HK-2 (cell line): ENCODE results near the gene CDO1.
A peak's percentile ranks its signal among the peaks of the same experiment; 100 is the strongest.

Experiments
- DNase-seq: peaks from one replicate; pipeline ENCODE4 v3.0.0-alpha.2; 2018; ENCODE audit not compliant: unreplicated experiment

The CDO1 gene

GRCh38 chr5:115816226-115817081, at the start of gene CDO1:
TSS of gene CDO1 (minus strand) at chr5:115816659. CDS start at chr5:115816397, 262 bp downstream.
- DNase-seq: no peak

GRCh38 chr5:115859378-115859777, 42.9 kb upstream of the CDO1 start:
- DNase-seq: no peak

GRCh38 chr5:115858396-115858795, 41.9 kb upstream of the CDO1 start:
- no peak for DNase-seq

- DNase-seq: no peak
These were observed 41.3 kb upstream of the CDO1 start for GRCh38 chr5:115857626-115858349.

GRCh38 chr5:115857057-115857479, 40.6 kb upstream of the CDO1 start:
- no peak for DNase-seq

- DNase-seq: no peak
These were observed 39.5 kb upstream of the CDO1 start for GRCh38 chr5:115855959-115856358.

- DNase-seq: no peak
These were observed 37.7 kb upstream of the CDO1 start for GRCh38 chr5:115854139-115854538.

GRCh38 chr5:115850744-115851416, 34.4 kb upstream of the CDO1 start:
- DNase-seq: no peak

GRCh38 chr5:115849258-115849798, 32.9 kb upstream of the CDO1 start:
- DNase-seq: no peak

- no peak for DNase-seq
These were observed 30.8 kb upstream of the CDO1 start for GRCh38 chr5:115847290-115847689.

- no peak for DNase-seq
These were observed 27.9 kb upstream of the CDO1 start for GRCh38 chr5:115844321-115844817.

GRCh38 chr5:115843444-115844130, 27.1 kb upstream of the CDO1 start:
- DNase-seq: no peak

- DNase-seq: no peak
These were observed 26.5 kb upstream of the CDO1 start for GRCh38 chr5:115842952-115843351.

- DNase-seq: peak; percentile 70
These were observed 25.9 kb upstream of the CDO1 start for GRCh38 chr5:115842089-115842935.

GRCh38 chr5:115841382-115842088, 25.1 kb upstream of the CDO1 start, which contains the start of the genes AP3S1 and ATG12:
TSS of gene AP3S1 (plus strand) at chr5:115841935. CDS start at chr5:115842038, 103 bp downstream.
TSS of gene ATG12 (minus strand) at chr5:115841565. CDS start at chr5:115841552, 13 bp downstream.
- DNase-seq: peak; percentile 82

GRCh38 chr5:115840873-115841272, 24.4 kb upstream of the CDO1 start:
- DNase-seq: no peak

GRCh38 chr5:115838885-115839518, 22.5 kb upstream of the CDO1 start:
- DNase-seq: no peak

- no peak for DNase-seq
These were observed 19.0 kb upstream of the CDO1 start for GRCh38 chr5:115835481-115835880.

- DNase-seq: peak; percentile 10
These were observed 14.8 kb upstream of the CDO1 start for GRCh38 chr5:115831163-115831768.
